Stimulated activated CD4-positive, alpha-beta T cell treated with anti-CD3 and anti-CD28 coated beads, TNF-alpha, amount 100 ng/mL, for 1 hour (primary cell): ENCODE results near the gene ARMC7.
A peak's percentile ranks its signal among the peaks of the same experiment; 100 is the strongest.
"Not testable (repeated sequence)": the region's sequence is repeated elsewhere in the genome, so short reads cannot be mapped to it uniquely, and the experiment has no call there.

Experiments
- DNase-seq, 3 donors: peaks; one replicate each; pipeline ENCODE4 v3.0.0-alpha.2; 2020; ENCODE audit warnings: low read depth in 3 of 3, low spot score in 1 of 3

The ARMC7 gene

DNA sequence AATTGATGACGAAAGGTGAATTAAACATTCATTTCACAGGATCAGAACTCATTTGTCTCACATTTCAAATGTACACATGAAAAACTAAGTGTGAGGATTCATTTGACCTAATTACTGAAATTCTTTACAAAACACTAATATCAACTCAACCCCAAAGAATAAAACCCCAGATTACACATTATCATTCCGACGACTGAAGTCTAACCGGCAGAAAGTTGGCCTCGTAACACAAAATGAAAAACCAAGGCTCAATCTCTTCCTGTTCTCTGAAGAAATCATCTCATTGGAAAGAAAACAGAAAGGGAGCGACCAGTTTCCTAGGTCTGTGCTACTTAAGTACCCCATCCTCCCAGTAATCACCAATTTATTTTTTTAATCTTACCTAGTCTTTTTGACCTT, 42.8 kb downstream of the ARMC7 start:
- DNase-seq, result no peak

DNA sequence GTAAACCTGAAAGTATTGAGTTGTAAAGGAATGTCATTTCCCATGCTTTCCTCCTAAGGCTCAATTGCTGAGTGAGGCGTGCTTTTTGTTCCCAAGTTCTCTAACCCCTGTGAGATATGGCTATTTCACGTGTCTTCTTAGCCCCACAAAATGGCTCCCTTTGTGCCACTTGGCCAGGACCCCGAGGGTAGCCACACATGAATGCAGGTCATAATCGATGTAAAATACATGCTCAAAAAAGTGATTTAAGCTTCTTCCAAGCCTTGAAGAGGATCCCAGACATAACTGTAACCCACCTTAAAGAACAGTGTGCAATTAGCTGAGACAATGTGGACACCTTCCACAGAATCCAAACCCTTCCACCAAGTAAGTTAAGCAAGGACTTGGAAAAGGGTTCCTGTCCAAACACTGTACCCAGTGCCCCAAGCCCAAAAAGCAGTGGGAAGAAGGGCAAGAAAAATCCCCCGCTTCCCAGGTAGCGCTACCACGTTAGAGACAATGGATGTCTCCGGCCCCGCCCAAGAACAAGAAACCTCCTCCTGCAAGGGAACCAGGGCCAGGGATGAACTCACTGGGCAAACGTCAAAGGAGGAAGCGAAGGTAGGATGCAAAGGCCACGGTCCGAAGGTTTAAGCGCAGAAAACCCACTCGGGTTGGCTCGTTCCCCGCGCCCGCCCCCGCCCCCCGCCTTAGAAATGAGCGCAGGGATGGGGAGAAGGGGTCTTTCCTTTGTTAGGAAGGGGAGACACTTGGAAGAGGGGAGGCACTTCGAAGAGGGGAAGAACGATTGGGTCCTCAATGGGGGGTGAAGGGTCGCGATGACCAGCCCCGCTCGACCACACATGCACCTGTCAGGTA, 43.4 kb downstream of the ARMC7 start:
- DNase-seq, result no peak

DNA sequence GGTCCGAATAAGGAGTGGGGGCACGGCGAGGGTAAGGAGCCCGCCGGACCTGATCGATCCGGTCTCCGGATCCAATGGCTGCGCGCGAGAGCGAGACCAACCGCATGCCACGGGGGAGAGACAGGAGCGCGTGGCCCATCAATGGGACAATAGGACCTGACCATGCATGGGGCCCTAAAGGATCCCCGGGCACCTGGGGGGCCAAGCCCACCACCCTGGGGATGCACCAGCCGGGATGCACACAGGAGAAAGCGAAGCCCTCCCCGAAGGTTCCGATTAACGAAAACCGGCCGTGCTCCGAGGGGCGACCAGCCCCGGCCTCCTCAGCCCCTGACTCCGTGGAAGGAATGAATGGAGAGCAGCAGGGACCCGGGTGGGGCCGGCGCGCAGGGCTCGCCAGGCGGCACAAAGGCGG, 44.0 kb downstream of the ARMC7 start:
- no peak for DNase-seq

DNA sequence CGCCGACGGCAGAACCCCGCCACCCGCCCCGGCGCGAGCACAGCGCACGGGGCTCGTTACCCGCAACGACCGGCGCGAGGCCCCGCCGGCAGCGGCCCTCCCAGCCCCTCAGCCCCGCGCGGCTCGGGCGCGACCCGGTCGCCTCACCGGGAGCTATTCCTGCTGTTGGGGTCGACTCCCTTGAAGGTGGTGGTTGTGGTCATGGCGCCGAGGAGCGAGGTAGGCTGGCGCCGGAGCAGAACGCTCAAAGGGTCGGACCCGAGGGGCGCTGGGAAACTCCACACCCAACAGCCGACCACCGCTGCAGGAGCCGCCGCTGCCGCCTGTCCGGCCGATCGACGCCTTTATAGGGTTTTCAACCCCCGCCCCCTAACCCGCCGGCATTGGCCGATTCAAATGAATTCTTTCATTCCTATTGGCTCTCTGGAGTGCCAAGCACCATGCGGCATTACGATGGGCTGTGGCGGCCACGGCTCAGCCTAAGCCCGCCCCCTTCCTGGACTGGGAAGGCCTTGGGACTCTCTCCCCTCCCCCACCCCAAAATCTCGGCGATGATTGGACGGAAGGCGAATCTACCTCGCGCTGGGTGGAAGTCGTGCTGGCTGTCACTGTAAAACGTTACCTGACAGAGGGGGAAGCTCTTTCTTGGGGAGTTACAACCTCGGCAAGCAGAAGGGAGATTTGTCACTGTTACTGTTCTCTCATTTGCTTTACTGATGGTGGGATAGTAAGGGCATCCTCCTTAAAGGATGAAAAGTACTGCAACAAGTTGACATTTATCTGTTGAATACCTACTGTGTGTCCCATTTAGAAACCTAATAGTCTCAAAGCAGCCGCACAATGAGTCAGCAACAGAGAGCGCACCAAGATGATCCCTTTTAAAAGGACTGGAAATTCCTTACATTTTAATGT, 44.7 kb downstream of the ARMC7 start, which contains the start of gene JPT1:
JPT1 (minus strand) TSS at position 318 of the 912 bp plus-strand sequence; CDS start at position 203, 115 bp downstream.
- DNase-seq, result peak; percentile 87 to 96 (median 95)

DNA sequence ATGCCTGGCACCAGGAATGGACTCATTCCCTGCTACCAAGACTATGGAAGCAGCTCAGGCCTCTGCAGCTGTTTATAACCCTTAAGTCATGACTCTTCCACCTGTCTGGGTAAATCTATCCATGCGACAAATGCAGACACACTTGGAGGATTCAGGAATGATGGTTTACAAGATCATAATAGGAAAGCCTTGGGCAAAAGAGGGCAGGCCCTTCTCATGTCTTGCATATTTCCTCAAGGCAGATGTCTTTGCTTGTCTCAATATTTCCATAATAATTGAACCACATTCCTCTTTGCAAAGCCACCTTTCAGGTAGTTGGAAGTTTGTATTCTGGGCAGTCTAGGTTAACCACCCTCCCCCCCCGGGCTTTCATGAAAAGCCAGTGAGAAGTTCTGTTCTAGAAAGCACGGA, 45.4 kb downstream of the ARMC7 start:
- DNase-seq, result no peak

DNA sequence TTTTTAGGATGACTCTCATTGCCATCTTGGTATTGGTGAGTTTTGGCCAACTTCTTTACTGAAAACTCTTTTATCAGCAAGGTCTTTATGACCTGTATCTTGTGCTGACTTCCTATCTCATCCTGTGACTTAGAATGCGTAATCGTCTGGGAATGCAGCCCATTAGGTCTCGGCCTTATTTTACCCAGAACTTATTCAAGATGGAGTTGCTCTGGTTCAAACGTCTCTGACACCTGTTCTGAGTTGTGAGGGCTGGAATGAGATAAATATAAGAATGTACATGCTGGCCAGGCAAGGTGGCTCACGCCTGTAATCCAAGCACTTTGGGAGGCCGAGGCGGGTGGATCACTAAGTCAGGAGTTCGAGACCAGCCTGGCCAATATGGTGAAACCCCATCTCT, 48.7 kb downstream of the ARMC7 start:
- DNase-seq, result not testable (repeated sequence)

DNA sequence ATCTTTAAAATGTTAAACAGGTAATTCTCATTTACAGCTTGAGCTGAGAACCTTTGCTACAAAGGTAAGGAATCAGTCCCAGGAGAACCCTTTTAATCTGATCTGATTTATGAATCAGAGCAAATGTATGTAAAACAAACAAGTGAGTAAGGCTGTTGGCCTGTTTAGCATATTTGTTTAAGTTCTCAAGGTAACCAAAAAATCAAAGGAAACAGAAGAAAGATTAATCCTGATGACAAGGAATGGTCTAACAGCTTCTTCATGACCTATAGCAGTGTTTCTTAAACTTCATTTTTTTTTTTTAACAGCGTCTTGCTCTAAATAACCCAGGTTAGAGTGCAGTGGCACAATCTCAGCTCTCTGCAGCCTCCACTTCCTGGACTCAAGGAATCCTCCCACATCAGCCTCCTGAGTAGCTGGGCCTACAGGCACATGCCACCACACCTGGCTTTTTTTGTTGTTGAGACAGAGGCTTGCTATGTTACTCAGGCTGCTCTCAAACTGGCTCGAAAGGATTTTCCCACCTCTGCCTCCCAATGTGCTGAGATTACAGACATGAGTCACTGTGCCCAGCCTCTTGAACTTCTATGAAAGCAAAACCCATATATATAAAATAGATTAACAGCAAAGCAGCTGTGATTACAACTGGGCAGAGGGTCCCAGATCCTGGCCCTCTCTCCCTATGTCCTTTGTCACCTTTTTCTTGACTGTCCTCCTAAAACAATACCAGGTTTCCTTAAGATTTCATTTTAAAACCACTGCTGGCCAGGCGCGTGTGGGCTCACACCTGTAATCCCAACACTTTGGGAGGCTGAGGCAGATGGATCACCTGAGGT, 49.6 kb downstream of the ARMC7 start:
- DNase-seq, result no peak

DNA sequence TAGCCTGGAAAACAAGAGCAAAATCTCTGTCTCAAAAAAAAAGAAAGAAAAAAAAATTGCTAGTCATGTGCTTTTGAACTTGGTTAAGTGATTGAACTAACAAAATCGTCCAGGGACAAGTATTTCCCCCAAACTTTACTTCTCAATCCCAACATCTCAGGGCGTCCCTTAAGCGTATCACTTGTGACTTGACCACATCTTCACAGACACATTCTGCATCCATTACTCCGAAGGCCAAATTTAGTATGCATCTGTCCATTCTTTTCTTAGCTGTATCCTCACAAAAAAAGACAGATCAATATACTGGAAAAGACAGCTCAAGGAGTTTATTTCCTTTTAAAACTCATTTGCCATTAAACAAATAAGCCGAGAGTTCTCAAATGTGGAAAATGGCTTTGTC, 50.4 kb downstream of the ARMC7 start:
- no peak for DNase-seq

DNA sequence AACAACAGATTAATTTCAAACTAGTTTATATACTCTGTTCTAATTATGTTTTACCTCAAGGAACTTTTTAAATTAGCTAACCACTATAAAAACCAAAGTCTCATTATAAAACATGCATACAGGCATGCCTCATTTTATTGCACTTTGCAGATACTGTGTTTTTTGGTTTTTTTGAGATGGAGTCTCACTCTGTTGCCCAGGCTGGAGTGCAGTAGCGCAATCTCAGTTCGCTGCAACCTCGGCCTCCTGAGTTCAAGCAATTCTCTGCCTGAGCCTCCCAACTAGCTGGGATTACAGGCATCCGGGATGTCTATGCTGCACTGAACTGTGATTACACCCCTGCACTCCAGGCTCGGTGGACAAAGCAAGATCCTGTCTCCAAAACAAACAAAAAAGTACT, 53.3 kb downstream of the ARMC7 start:
- no peak for DNase-seq

DNA sequence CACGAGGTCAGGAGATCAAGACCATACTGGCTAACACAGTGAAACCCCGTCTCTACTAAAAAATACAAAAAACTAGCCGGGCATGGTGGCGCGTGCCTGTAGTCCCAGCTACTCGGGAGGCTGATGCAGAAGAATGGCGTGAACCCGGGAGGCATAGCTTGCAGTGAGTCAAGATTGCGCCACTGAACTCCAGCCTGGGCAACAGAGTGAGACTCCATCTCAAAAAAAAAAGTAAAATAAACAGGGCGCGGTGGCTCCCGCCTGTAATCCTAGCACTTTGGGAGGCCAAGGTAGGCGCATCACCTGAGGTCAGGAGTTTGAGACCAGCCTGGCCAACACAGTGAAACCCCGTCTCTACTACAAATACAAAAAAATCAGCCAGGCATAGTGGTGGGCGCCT, 54.8 kb downstream of the ARMC7 start:
- DNase-seq, result not testable (repeated sequence)

DNA sequence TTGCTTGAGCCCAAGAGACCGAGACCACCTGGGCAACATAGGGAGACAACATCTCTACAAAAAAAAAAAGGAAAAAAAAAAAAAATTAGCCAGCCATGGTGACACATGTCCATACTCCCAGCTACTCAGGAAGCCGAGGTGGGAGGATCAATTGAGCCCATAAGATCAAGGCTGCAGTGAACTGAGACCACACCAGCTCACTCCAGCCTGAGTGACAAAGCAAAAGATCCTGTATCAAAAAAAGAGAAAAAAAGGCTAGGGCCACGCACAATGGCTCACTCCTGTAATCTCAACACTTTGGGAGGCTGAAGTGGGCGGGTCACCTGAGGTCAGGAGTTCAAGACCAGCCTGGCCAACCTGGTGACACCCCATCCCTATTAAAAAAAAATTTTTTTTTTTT, 59.2 kb downstream of the ARMC7 start:
- no peak for DNase-seq

DNA sequence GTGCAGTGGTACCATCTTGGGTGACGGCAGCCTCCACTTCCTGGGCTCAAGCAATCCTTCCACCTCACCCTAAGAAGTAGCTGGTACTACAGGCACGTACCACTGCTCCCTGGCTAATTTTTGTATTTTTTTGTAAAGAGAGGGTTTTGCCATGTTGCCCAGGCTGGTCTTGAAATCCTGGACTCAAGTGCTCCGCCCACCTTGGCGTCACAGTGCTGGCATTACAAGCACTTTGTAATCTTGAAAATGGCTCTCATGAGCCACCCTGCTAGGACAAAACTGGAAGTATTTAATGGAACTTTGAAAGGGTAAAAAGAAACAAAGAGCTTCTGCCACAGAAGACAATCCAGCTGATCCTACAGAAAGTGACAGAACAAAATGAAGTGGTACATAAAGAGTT, 63.8 kb downstream of the ARMC7 start:
- DNase-seq, result no peak

DNA sequence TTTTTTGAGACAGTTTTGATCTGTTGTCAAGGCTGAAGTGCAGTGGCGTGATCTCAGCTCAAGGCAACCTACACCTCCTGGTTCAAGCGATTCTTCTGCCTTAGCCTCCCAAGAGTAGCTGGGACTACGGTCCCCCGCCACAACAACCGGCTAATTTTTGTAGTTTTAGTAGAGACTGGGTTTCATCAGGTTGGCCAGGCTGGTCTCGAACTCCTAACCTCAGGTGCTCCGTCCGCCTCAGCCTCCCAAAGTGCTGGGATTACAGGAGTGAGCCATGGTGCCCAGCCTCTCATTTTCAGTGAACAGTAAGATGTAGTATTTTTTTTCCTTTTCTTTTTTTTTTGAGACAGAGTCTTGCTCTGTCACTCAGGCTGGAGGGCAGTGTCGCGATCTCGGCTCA, 65.2 kb downstream of the ARMC7 start:
- DNase-seq, result no peak

DNA sequence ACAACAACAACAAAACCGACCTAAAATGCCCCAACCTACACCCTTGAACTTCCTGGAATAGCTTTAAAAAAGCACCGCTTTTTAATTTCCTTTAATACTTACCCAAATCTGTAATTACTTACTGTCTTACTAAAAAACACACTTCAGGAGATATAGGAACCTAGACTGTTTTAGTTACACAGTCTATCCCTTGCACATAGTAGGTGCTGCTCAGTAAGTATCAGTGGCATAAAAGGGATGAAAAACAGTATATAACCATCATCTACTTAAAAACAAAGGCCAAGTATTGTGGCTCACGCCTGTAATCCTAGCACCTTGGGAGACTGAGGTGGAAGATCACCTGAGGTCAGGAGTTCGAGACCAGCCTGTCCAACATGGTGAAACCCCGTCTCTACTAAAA, 66.9 kb downstream of the ARMC7 start:
- no peak for DNase-seq

DNA sequence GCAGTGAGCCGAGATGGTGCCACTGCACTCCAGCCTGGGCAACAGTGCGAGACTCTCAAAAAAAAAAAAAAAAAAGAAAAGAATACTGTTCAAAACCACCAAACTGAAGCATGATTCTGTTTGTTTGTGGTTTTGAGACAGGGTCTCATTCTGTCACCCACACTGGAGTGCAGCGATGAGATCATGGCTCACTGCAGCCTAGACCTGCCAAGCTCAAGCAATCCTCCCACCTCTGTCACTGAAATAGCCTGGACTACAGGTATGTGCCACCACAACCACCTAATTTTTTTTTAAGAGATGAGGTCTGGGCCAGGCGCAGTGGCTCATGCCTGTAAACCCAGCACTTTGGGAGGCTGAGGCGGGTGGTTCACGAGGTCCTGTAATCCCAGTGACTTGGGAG, 68.7 kb downstream of the ARMC7 start:
- DNase-seq, result no peak
